ENCODE data around the gene SLC12A7. TPM values are rescaled to one million over a fixed set of nuclear protein-coding genes. Genes with fewer than 3 reads are reported as not detected.
A peak's percentile ranks its signal among the peaks of the same experiment; 100 is the strongest.
"Not testable (repeated sequence)": the region's sequence is repeated elsewhere in the genome, so short reads cannot be mapped to it uniquely, and the experiment has no call there.

The SLC12A7 gene
- total and polyA plus RNA-seq, 12 donors = 36.3 to 208 (median 143) TPM

DNA sequence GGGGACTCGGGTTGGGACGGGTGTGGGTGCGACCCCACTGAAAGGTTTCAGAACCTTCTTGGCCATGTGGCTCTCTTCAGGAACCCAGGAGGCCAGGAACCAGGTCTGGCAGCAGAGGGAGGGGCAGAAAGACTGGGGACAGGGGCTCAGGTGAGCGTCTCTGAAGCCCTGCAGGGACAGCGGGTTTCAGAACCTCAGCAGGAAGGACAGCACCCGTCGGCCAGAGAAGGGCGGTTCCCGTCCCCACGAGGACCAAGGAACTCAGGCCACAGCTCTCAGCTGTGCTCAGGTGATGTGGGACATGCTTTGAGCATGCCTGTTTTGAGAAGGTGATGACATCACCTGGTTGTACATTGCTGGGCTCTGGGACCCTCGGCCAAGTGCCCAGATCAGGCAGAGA is 25.7 kb downstream of the SLC12A7 start:
- H3K27ac ChIP-seq = no peak overlapping the region
- DNase-seq (no peak), ATAC-seq (no peak)
- no peaks in the 10 kb centered on the region for H3K27me3 ChIP-seq
- TF ChIP-seq, protein P1, sequence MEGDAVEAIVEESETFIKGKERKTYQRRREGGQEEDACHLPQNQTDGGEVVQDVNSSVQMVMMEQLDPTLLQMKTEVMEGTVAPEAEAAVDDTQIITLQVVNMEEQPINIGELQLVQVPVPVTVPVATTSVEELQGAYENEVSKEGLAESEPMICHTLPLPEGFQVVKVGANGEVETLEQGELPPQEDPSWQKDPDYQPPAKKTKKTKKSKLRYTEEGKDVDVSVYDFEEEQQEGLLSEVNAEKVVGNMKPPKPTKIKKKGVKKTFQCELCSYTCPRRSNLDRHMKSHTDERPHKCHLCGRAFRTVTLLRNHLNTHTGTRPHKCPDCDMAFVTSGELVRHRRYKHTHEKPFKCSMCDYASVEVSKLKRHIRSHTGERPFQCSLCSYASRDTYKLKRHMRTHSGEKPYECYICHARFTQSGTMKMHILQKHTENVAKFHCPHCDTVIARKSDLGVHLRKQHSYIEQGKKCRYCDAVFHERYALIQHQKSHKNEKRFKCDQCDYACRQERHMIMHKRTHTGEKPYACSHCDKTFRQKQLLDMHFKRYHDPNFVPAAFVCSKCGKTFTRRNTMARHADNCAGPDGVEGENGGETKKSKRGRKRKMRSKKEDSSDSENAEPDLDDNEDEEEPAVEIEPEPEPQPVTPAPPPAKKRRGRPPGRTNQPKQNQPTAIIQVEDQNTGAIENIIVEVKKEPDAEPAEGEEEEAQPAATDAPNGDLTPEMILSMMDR (IDR thresholded peaks at IDR 0.05) = no peak
- H3K36me3 ChIP-seq = peaks cover 2 to 95% (median 65%) of the 10 kb centered on the region in 9 donors
- peaks cover 10 to 27% (median 18%) of the 10 kb centered on the region in 9 donors for H3K4me1 ChIP-seq
- no peak overlapping the region for H3K4me3 ChIP-seq
- WGBS, 2 donors = 74 to 81% methylated on average over 11 of the region's 11 CpGs
- intact Hi-C loops (cut with DNase I) = no loop called here
- no peaks in the 10 kb centered on the region for H3K9me3 ChIP-seq

DNA sequence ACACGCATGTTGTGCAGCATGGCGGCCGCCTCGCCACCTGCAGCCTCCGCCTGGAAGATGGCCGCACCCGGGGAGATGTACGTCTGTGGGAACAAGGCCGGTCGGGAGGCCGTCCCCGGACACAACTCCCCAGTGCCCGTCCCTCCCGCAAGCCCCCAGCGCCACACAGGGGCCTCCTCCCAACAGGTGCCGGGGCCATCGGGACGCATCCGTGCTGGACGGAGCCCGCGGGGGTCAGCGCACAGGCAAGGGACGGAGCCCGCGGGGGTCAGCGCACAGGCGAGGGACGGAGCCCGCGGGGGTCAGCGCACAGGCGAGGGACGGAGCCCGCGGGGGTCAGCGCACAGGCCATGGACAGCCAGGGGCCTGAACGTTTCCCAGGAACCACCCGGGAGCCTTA is 26.5 kb downstream of the SLC12A7 start:
- ATAC-seq = no peak
- peaks cover 3 to 27% (median 11%) of the 10 kb centered on the region in 9 donors for H3K4me1 ChIP-seq
- 93 to 97% methylated on average over 39 of the region's 39 CpGs for WGBS, 2 donors
- TF ChIP-seq, protein P1 (IDR thresholded peaks at IDR 0.05) = no peak
- H3K4me3 ChIP-seq = no peak overlapping the region
- H3K27ac ChIP-seq = no peak overlapping the region
- intact Hi-C loops (cut with DNase I) = no loop called here
- H3K36me3 ChIP-seq = peaks cover 2 to 95% (median 66%) of the 10 kb centered on the region in 9 donors
- no peak for DNase-seq
- no peaks in the 10 kb centered on the region for H3K27me3 ChIP-seq
- no peaks in the 10 kb centered on the region for H3K9me3 ChIP-seq

DNA sequence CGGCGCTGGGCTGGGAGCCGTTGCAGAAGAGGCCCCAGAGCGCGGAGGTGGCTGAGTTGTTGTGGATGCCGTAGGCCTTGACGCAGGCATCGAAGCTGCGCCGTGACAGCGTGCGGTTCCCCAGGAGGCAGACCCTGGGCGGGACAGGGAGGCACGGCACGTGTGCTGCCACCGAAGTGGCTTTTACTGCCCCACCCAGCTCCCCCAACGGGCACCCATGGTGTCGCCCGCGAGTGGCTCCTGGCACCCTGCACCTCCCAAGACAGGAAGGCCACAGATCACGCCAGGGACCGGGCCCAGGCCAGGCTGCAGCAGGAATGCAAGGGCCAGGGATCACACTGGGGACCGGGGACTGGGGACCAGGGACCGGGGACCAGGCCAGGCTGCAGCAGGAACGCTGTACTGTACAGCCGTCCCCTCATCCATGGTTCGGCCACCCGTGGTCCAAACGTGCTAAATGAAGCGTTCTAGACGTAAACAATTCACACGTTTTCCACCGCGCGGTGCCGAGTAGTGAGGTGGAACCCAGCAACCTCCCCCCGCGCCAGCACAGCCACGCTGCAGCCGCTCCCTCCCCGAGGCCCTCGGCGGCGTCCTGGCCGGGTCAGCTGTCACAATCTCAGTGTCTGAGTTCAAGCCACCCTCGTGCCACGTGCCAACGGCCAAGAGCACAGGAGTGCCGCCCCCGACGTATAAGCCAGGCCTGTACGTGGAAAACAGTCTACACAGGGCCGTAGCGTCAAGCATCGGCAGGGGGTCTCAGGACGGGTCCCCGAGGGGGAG is 27.8 kb downstream of the SLC12A7 start:
- Histone ChIP-seq H3K9me3 (no peaks in the 10 kb centered on the region), H3K4me3 (no peak overlapping the region), H3K27me3 (no peaks in the 10 kb centered on the region), H3K36me3 (peaks cover 2 to 97% (median 70%) of the 10 kb centered on the region in 9 donors), H3K4me1 (peaks cover 0 to 14% (median 5%) of the 10 kb centered on the region in 9 donors), H3K27ac (peak overlapping the region in 1 of 10 donors; percentile 41)
- no peak for DNase-seq
- TF ChIP-seq, protein P1 (IDR thresholded peaks at IDR 0.05) = no peak
- 91 to 93% methylated on average over 57 of the region's 57 CpGs for WGBS, 2 donors
- intact Hi-C loops (cut with DNase I) = no loop called here
- no peak for ATAC-seq

DNA sequence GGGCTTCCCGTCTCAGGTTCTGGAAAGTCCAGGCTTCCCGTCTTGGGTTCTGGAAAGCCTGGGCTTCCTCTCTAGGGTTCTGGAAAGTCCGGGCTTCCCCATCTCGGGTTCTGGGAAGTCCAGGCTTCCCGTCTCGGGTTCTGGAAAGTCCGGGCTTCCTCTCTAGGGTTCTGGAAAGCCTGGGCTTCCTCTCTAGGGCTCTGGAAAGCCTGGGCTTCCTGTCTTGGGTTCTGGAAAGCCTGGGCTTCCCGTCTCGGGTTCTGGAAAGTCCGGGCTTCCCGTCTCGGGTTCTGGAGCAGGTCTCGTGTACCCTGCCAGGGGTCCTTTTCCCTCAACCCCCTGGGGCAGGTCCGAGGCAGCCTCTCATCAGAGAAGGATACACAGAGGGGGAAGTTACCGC is 28.8 kb downstream of the SLC12A7 start:
- H3K9me3 ChIP-seq; H3K27me3 ChIP-seq; H3K4me3 ChIP-seq; intact Hi-C loops (cut with DNase I); DNase-seq; ATAC-seq: not testable (repeated sequence)
- Histone ChIP-seq H3K27ac (peak overlapping the region in 2 of 10 donors; percentile 31 to 41), H3K36me3 (peaks cover 5 to 95% (median 71%) of the 10 kb centered on the region in 9 donors), H3K4me1 (peaks cover 0 to 11% (median 5%) of the 10 kb centered on the region in 9 donors)
- 76% methylated on average over 15 of the region's 15 CpGs for WGBS, 2 donors

DNA sequence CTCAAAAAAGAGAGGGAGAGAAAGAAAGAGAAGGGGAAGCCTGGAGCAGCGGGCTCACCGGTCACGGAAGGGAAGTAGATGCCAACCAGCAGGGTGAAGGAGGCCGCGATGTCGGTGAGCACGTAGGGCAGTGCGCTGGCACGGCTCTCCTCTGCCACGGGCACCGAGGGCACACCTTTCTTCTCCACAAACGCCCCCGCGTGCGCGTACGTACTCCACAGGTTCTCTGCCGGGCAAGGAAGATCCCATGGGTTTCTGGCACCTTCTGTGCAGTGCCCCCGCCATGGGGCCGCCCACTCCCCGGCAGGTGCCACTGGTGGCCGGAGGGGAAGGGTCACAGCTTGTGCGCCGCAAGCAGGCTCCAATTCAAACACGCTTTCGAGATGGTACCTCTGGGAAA is 30.3 kb downstream of the SLC12A7 start:
- DNase-seq (no peak), ATAC-seq (no peak)
- no peak overlapping the region for H3K4me3 ChIP-seq
- 89 to 95% methylated on average over 26 of the region's 26 CpGs for WGBS, 2 donors
- no peaks in the 10 kb centered on the region for H3K9me3 ChIP-seq
- no peaks in the 10 kb centered on the region for H3K27me3 ChIP-seq
- H3K36me3 ChIP-seq = peaks cover 4 to 95% (median 70%) of the 10 kb centered on the region in 9 donors
- intact Hi-C loops (cut with DNase I) = no loop called here
- peaks cover 0 to 11% (median 5%) of the 10 kb centered on the region in 9 donors for H3K4me1 ChIP-seq
- TF ChIP-seq, protein P1 (IDR thresholded peaks at IDR 0.05) = no peak
- no peak overlapping the region for H3K27ac ChIP-seq
